ENCODE data around the gene MTOR. TPM values are rescaled to one million over a fixed set of nuclear protein-coding genes. Genes with fewer than 3 reads are reported as not detected.
"Not testable (repeated sequence)": the region's sequence is repeated elsewhere in the genome, so short reads cannot be mapped to it uniquely, and the experiment has no call there.

Gene MTOR
- total RNA-seq, 1 experiment from 2014 or later: 48.0 TPM

DNA sequence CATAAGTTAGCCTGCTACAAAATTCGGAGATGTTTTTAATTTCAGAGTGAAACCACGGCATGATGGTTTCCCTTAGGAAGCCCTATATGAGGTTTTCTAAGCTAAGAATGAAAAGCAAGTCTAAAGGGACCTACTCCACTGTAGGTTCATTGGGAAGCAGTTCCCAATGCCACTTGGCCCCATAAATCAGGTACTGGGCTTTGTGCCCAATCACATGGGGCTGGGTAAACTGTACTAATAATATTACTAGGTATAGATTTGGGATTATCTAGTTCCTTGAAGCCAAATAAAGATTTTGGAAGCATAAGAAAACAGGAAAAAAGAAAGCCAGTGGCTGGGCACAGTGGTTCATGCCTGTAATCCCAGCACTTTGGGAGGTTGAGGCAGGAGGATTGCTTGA, 92.2 kb downstream of the MTOR start:
- no peak for ATAC-seq
- Histone ChIP-seq H3K9me3 (ENCODE audit: low read length) (no peaks in the 10 kb centered on the region), H3F3A (ENCODE audit: low read length, unreplicated experiment) (no peaks in the 10 kb centered on the region), H3K4me1 (ENCODE audit: insufficient read depth, low read length) (no peaks in the 10 kb centered on the region), H3K4me2 (ENCODE audit: low read length) (no peak overlapping the region), H3K27ac (ENCODE audit: low read length) (no peak overlapping the region), H3K4me3 (ENCODE audit: low read length) (no peak overlapping the region), H3K9me2 (replicated peaks; ENCODE audit: low read length) (no peaks in the 10 kb centered on the region), H3K9ac (ENCODE audit: low read length) (no peak overlapping the region), H4K20me1 (ENCODE audit: low read length) (no peaks in the 10 kb centered on the region), H3K27me3 (ENCODE audit: low read length) (no peaks in the 10 kb centered on the region), H2AFZ (ENCODE audit: low read length) (no peak overlapping the region), H3K79me2 (ENCODE audit: low read length) (no peaks in the 10 kb centered on the region), H3K36me3 (ENCODE audit: low read depth, low read length) (no peaks in the 10 kb centered on the region)
- ChIA-PET CTCF (no interaction called here), POLR2A (ENCODE audit: unreplicated experiment) (no interaction called here)
- intact Hi-C loops (cut with micrococcal nuclease): no loop called here
- BruUV-seq (replicated peaks): no TSS peak
- TF ChIP-seq EZH2 (IDR thresholded peaks at IDR 0.05; ENCODE audit: low read length, unreplicated experiment) (no peak), EZH2phosphoT487 (IDR thresholded peaks at IDR 0.05; ENCODE audit: borderline replicate concordance, low read length) (no peak)
- TF ChIP-seq, protein P1, sequence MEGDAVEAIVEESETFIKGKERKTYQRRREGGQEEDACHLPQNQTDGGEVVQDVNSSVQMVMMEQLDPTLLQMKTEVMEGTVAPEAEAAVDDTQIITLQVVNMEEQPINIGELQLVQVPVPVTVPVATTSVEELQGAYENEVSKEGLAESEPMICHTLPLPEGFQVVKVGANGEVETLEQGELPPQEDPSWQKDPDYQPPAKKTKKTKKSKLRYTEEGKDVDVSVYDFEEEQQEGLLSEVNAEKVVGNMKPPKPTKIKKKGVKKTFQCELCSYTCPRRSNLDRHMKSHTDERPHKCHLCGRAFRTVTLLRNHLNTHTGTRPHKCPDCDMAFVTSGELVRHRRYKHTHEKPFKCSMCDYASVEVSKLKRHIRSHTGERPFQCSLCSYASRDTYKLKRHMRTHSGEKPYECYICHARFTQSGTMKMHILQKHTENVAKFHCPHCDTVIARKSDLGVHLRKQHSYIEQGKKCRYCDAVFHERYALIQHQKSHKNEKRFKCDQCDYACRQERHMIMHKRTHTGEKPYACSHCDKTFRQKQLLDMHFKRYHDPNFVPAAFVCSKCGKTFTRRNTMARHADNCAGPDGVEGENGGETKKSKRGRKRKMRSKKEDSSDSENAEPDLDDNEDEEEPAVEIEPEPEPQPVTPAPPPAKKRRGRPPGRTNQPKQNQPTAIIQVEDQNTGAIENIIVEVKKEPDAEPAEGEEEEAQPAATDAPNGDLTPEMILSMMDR (conservative IDR thresholded peaks at IDR 0.05; ENCODE audit: low read depth, low read length): no peak
- DNase-seq: no peak

DNA sequence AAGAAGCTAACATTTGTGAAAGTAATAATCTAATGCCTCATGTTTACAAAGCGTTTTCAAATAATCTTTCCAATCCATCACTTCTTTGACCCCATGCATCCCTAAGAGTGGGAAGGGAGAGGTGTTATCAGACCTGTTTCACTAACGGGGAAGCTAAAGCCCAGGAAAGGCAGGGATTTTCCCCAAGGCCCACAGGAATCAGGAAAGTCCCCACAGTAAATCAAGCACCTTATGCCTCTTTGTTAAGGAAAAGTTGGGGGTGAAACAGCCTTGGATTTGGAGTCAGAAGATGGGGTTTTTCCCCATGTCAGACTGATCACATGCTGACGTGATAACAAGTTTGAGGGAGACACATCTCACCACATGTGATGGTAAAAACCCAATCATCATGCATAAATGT, 93.1 kb downstream of the MTOR start:
- no peak for DNase-seq
- H2AFZ ChIP-seq (ENCODE audit: low read length): no peak overlapping the region
- H3K4me2 ChIP-seq (ENCODE audit: low read length): no peak overlapping the region
- no peaks in the 10 kb centered on the region for H3K27me3 ChIP-seq (ENCODE audit: low read length)
- TF ChIP-seq EZH2 (IDR thresholded peaks at IDR 0.05; ENCODE audit: low read length, unreplicated experiment): no peak
- TF ChIP-seq, protein P1 (conservative IDR thresholded peaks at IDR 0.05; ENCODE audit: low read depth, low read length): no peak
- no peak for TF ChIP-seq EZH2phosphoT487 (IDR thresholded peaks at IDR 0.05; ENCODE audit: borderline replicate concordance, low read length)
- POLR2A ChIA-PET (ENCODE audit: unreplicated experiment): no interaction called here
- H4K20me1 ChIP-seq (ENCODE audit: low read length): no peaks in the 10 kb centered on the region
- no peaks in the 10 kb centered on the region for H3K9me2 ChIP-seq (replicated peaks; ENCODE audit: low read length)
- H3K4me1 ChIP-seq (ENCODE audit: insufficient read depth, low read length): no peaks in the 10 kb centered on the region
- ATAC-seq: no peak
- no peaks in the 10 kb centered on the region for H3K79me2 ChIP-seq (ENCODE audit: low read length)
- no peaks in the 10 kb centered on the region for H3K36me3 ChIP-seq (ENCODE audit: low read depth, low read length)
- no peak overlapping the region for H3K27ac ChIP-seq (ENCODE audit: low read length)
- BruUV-seq (replicated peaks): no TSS peak
- intact Hi-C loops (cut with micrococcal nuclease): no loop called here
- H3F3A ChIP-seq (ENCODE audit: low read length, unreplicated experiment): no peaks in the 10 kb centered on the region
- CTCF ChIA-PET: no interaction called here
- no peak overlapping the region for H3K4me3 ChIP-seq (ENCODE audit: low read length)
- H3K9me3 ChIP-seq (ENCODE audit: low read length): no peaks in the 10 kb centered on the region
- H3K9ac ChIP-seq (ENCODE audit: low read length): no peak overlapping the region

DNA sequence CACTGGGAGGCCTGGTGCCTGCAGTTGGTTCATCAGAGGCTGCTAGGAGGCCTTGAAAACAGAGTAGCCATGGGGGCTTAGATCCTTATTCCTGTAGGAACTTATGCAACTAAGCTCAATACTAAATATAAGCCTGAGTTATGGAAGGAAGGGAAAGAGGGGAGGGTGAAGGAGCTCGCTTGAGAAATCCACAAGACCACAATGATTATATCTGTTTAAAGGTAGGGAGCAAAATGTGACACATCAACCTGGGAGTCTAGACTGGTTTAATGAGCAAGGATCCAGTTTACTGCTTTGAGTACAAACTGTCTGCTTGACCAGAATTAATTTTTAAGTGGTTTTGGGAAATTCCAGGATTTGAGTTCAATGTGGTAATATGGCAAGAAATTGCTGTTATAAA, 93.6 kb downstream of the MTOR start:
- DNase-seq: no peak
- no peak overlapping the region for H3K9ac ChIP-seq (ENCODE audit: low read length)
- no peak for TF ChIP-seq EZH2 (IDR thresholded peaks at IDR 0.05; ENCODE audit: low read length, unreplicated experiment)
- TF ChIP-seq, protein P1 (conservative IDR thresholded peaks at IDR 0.05; ENCODE audit: low read depth, low read length): no peak
- TF ChIP-seq EZH2phosphoT487 (IDR thresholded peaks at IDR 0.05; ENCODE audit: borderline replicate concordance, low read length): no peak
- no peaks in the 10 kb centered on the region for H3K79me2 ChIP-seq (ENCODE audit: low read length)
- no peak overlapping the region for H3K4me3 ChIP-seq (ENCODE audit: low read length)
- H2AFZ ChIP-seq (ENCODE audit: low read length): no peak overlapping the region
- no peaks in the 10 kb centered on the region for H4K20me1 ChIP-seq (ENCODE audit: low read length)
- no peak overlapping the region for H3K4me2 ChIP-seq (ENCODE audit: low read length)
- intact Hi-C loops (cut with micrococcal nuclease): no loop called here
- no peaks in the 10 kb centered on the region for H3K9me2 ChIP-seq (replicated peaks; ENCODE audit: low read length)
- CTCF ChIA-PET: no interaction called here
- H3K4me1 ChIP-seq (ENCODE audit: insufficient read depth, low read length): no peaks in the 10 kb centered on the region
- H3K36me3 ChIP-seq (ENCODE audit: low read depth, low read length): no peaks in the 10 kb centered on the region
- no peak for ATAC-seq
- no peaks in the 10 kb centered on the region for H3K27me3 ChIP-seq (ENCODE audit: low read length)
- H3K27ac ChIP-seq (ENCODE audit: low read length): no peak overlapping the region
- POLR2A ChIA-PET (ENCODE audit: unreplicated experiment): no interaction called here
- H3K9me3 ChIP-seq (ENCODE audit: low read length): no peaks in the 10 kb centered on the region
- H3F3A ChIP-seq (ENCODE audit: low read length, unreplicated experiment): no peaks in the 10 kb centered on the region
- BruUV-seq (replicated peaks): no TSS peak

DNA sequence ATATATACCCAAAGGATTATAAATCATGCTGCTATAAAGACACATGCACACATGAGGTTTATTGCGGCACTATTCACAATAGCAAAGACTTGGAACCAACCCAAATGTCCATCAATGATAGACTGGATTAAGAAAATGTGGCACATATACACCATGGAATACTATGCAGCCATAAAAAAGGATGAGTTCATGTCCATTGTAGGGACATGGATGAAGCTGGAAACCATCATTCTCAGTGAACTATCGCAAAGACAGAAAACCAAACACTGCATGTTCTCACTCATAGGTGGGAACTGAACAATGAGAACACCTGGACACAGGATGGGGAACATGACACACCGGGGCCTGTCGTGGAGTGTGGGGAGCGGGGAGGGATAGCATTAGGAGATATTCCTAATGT, 95.6 kb downstream of the MTOR start:
- H3K4me2 ChIP-seq (ENCODE audit: low read length); H4K20me1 ChIP-seq (ENCODE audit: low read length); CTCF ChIA-PET; H3K9me2 ChIP-seq (replicated peaks; ENCODE audit: low read length); intact Hi-C loops (cut with micrococcal nuclease); H3K4me1 ChIP-seq (ENCODE audit: insufficient read depth, low read length); H3F3A ChIP-seq (ENCODE audit: low read length, unreplicated experiment); H3K9ac ChIP-seq (ENCODE audit: low read length); H3K4me3 ChIP-seq (ENCODE audit: low read length); POLR2A ChIA-PET (ENCODE audit: unreplicated experiment); DNase-seq; H3K9me3 ChIP-seq (ENCODE audit: low read length); H2AFZ ChIP-seq (ENCODE audit: low read length); H3K79me2 ChIP-seq (ENCODE audit: low read length); H3K27ac ChIP-seq (ENCODE audit: low read length); ATAC-seq; BruUV-seq (replicated peaks); H3K27me3 ChIP-seq (ENCODE audit: low read length); H3K36me3 ChIP-seq (ENCODE audit: low read depth, low read length): not testable (repeated sequence)

DNA sequence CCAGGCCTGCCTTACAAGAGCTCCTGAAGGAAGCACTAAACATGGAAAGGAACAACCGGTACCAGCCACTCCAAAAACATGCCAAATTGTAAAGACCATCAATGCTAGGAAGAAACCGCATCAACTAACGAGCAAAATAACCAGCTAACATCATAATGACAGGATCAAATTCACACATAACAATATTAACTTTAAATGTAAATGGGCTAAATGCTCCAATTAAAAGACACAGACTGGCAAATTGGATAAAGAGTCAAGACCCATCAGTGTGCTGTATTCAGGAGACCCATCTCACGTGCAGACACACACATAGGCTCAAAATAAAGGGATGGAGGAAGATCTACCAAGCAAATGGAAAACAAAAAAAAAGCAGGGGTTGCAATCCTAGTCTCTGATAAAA, 99.6 kb downstream of the MTOR start:
- CTCF ChIA-PET; H3K9ac ChIP-seq (ENCODE audit: low read length); H4K20me1 ChIP-seq (ENCODE audit: low read length); ATAC-seq; H3K36me3 ChIP-seq (ENCODE audit: low read depth, low read length); POLR2A ChIA-PET (ENCODE audit: unreplicated experiment); DNase-seq; H3K9me2 ChIP-seq (replicated peaks; ENCODE audit: low read length); H3K4me3 ChIP-seq (ENCODE audit: low read length); H3K27me3 ChIP-seq (ENCODE audit: low read length); H3K9me3 ChIP-seq (ENCODE audit: low read length); H3K4me2 ChIP-seq (ENCODE audit: low read length); BruUV-seq (replicated peaks); H3F3A ChIP-seq (ENCODE audit: low read length, unreplicated experiment); H3K27ac ChIP-seq (ENCODE audit: low read length); intact Hi-C loops (cut with micrococcal nuclease); H3K79me2 ChIP-seq (ENCODE audit: low read length); H2AFZ ChIP-seq (ENCODE audit: low read length): not testable (repeated sequence)
- H3K4me1 ChIP-seq (ENCODE audit: insufficient read depth, low read length): peaks cover 21% of the 10 kb centered on the region
